Measurements from ENCODE around the gene SSBP4.

DNA sequence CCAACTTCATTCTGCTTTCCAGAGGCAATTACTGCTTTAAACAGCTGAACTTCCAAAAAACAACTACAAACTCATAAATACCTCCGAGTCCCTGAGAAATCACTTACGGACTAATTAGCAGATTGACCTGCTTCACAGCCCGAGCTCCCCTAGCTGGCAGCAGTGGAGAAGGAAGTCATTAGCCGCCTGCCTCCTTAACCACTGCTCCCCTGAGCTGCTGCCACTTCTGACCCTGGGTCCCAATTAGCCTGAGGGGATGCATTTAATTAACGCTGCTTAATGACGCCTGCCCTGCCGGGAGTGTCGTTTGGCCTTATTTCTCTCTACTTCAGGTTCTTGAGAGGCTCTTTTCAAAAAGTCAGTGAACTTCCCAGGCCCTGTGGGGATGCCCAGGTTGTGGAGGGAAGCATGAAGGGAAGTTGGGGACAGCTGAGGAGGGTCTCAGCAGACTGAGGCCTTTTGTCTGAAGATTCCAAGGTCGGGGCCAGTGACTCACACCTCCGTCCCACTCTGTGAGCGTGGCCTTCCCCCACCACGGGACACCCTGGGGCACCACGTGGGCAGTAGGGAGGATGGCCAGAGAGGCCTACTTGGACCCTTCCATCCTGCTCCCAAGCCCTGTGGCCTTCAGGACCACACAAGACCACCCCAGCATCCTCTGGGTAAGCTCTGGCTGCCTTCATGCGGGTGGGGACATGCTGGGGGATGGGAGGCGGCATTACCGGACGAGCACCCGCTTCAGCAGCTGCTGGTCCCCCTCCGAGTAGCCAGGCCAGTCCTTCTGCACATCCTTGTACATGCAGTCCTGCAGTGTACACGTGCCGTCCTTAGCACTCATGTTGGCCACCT, 38.5 kb downstream of the SSBP4 start:
- TF ChIP-seq CTCF (IDR thresholded peaks at IDR 0.05): no peak
- TF ChIP-seq POLR2A (IDR thresholded peaks at IDR 0.05): no peak

Measured in testis (tissue), 2 donors.